MM.1S (cell line): ENCODE data around the gene EED.

Experiments
- CTCF ChIP-seq: fragments of 300-600 bp; sonication (generic); IDR thresholded peaks from 2 replicates; pipeline ENCODE4 v1.5.1; 2016; ENCODE audit warnings: antibody characterized with exemption, low read length, mixed read lengths
- EZH2 ChIP-seq: fragments of 300-600 bp; sonication (generic); optimal IDR thresholded peaks from 2 replicates; pipeline ENCODE3; 2017; ENCODE audit warnings: low read depth, mild to moderate bottlenecking, antibody characterized with exemption, low read length, mixed read lengths

- TF ChIP-seq CTCF (no peak), EZH2 (no peak)
Measured at GRCh38 chr11:86196913-86197312, 47.6 kb upstream of the EED start.
